Loucy (cell line): Measurements from ENCODE around the gene CCDC182.

Experiments
- EZH2phosphoT487 ChIP-seq: fragments of 200-600 bp; IDR thresholded peaks from 2 replicates; pipeline ENCODE4 v1.6.1; 2018; ENCODE audit warnings: antibody characterized with exemption, mild to moderate bottlenecking, moderate library complexity, borderline replicate concordance
- TF ChIP-seq, protein P1 (sequence below): fragments of 200-600 bp; sonication (generic); conservative IDR thresholded peaks from 2 replicates; pipeline ENCODE4 v1.5.1; 2014; ENCODE audit warnings: mild to moderate bottlenecking, antibody characterized with exemption, low read length

GRCh38 chr17:57721967-57722703 lies 23.0 kb downstream of the CCDC182 start:
- TF ChIP-seq, protein P1, sequence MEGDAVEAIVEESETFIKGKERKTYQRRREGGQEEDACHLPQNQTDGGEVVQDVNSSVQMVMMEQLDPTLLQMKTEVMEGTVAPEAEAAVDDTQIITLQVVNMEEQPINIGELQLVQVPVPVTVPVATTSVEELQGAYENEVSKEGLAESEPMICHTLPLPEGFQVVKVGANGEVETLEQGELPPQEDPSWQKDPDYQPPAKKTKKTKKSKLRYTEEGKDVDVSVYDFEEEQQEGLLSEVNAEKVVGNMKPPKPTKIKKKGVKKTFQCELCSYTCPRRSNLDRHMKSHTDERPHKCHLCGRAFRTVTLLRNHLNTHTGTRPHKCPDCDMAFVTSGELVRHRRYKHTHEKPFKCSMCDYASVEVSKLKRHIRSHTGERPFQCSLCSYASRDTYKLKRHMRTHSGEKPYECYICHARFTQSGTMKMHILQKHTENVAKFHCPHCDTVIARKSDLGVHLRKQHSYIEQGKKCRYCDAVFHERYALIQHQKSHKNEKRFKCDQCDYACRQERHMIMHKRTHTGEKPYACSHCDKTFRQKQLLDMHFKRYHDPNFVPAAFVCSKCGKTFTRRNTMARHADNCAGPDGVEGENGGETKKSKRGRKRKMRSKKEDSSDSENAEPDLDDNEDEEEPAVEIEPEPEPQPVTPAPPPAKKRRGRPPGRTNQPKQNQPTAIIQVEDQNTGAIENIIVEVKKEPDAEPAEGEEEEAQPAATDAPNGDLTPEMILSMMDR = no peak
- no peak for TF ChIP-seq EZH2phosphoT487
